ENCODE data around the gene KLHL7. TPM values are rescaled to one million over a fixed set of nuclear protein-coding genes. Genes with fewer than 3 reads are reported as not detected.

Gene KLHL7
- total and polyA plus RNA-seq, 8 donors, result 5.4 to 13.4 (median 9.1) TPM

DNA sequence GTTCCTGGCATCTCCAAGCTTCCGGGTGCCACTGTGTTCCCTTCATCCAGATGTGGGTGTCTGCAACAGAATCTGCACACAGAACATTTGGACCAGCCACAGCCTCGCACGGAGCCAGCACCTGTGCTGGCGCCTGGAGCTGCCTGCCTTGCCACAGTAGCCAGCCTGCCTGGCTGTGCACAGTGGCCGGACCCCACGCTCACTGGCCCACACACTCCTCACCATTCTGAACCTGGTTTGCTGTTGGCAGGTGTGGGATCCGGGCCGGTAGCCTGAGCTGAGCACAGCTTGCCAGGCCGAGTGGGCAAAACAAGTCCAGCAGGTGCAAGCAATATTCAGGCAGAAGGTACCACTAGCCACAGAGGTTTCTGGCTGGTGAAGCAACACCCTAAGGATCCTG is 7.6 kb upstream of the KLHL7 start:
- ATAC-seq (no peak), FAIRE-seq (no peak), DNase-seq (no peak)
- Histone ChIP-seq H3K36me3 (no peaks in the 10 kb centered on the region), H3K4me1 (no peaks in the 10 kb centered on the region), H3K27me3 (no peaks in the 10 kb centered on the region), H3K9me3 (no peaks in the 10 kb centered on the region), H3K4me3 (no peak overlapping the region), H3K27ac (no peak overlapping the region)
- 88 to 92% methylated on average over 9 of the region's 9 CpGs for WGBS, 2 donors
- TF ChIP-seq, protein P1, sequence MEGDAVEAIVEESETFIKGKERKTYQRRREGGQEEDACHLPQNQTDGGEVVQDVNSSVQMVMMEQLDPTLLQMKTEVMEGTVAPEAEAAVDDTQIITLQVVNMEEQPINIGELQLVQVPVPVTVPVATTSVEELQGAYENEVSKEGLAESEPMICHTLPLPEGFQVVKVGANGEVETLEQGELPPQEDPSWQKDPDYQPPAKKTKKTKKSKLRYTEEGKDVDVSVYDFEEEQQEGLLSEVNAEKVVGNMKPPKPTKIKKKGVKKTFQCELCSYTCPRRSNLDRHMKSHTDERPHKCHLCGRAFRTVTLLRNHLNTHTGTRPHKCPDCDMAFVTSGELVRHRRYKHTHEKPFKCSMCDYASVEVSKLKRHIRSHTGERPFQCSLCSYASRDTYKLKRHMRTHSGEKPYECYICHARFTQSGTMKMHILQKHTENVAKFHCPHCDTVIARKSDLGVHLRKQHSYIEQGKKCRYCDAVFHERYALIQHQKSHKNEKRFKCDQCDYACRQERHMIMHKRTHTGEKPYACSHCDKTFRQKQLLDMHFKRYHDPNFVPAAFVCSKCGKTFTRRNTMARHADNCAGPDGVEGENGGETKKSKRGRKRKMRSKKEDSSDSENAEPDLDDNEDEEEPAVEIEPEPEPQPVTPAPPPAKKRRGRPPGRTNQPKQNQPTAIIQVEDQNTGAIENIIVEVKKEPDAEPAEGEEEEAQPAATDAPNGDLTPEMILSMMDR (IDR thresholded peaks at IDR 0.05), result no peak
- intact Hi-C loops (cut with DNase I), result no loop called here

DNA sequence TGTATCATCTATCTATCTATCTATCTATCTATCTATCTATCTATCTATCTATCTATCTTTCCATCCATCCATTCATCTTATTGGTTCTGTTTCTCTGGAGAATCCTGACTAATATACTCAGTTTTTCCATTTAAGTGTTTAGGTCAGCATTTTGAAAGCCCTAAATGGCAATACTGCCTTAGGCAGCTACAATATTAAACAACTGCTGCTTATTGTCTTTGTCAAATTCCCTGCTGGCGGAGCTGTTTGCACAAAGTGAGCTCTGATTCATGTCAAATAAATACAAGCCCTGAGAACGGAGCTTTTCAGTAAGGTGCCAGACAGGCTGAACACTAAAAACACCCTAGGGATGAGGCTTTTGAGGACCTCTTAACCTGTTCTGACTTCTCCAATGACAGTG is 7.1 kb upstream of the KLHL7 start:
- 66 to 79% methylated on average over 2 of the region's 2 CpGs for WGBS, 2 donors
- FAIRE-seq (no peak), ATAC-seq (no peak), DNase-seq (no peak)
- Histone ChIP-seq H3K4me1 (no peaks in the 10 kb centered on the region), H3K27ac (no peak overlapping the region), H3K27me3 (no peaks in the 10 kb centered on the region), H3K9me3 (no peaks in the 10 kb centered on the region), H3K4me3 (no peak overlapping the region), H3K36me3 (no peaks in the 10 kb centered on the region)
- TF ChIP-seq, protein P1 (IDR thresholded peaks at IDR 0.05), result no peak
- intact Hi-C loops (cut with DNase I), result no loop called here

DNA sequence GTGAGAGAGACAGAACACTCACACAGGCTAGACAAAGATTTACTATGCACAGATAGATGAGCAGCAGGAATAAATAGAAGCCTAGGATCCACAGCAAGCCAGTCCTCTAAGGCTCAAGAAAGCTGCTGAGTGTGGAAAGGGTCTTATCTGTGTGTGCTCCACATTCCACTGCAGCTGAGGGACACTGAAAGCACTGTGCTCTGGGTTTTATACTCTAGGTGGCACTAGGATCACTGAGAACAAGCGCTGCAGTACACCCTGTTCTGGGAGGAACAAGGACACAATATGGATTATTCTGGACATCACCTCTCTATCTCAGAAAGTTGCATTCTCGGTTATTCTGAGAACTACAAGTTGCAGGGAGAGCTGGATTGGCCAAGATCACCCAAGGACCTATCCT is 4.9 kb upstream of the KLHL7 start:
- no peak overlapping the region for H3K4me3 ChIP-seq

DNA sequence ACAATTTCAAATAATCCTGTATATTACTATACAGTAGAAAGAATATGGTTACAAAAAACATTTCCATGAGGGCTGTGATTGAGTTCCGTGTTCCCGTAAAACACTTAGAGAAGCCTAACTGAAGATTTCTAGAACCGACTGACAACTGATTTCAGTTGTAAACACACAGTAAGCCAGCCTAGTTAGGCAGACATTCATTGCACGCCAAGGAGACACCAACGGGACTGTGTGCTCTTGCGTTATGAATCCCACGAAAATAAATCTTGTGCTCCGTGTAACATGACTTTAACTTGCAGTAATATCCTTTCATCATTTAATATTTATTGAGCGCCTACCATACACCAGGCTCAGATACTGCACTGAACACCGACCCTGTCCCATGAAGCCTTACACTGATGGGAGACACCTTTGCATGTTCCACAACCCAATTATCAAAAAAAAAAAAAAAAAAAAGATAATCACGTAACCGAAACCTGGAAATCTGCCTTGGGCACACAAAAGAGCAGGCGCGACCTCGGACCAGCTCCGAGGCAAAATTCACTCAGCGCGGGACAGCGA is 420 bp upstream of the KLHL7 start:
- intact Hi-C loops (cut with DNase I), result no loop called here
- H3K4me3 ChIP-seq, result peak overlapping the region; percentile 67 to 97 (median 80)
- DNase-seq (no peak), FAIRE-seq (no peak), ATAC-seq (peak in 3 of 4 donors; percentile 3 to 19 (median 6))
- H3K27me3 ChIP-seq, result no peaks in the 10 kb centered on the region
- peak overlapping the region; percentile 88 to 95 (median 91) for H3K27ac ChIP-seq
- no peaks in the 10 kb centered on the region for H3K9me3 ChIP-seq
- no peaks in the 10 kb centered on the region for H3K36me3 ChIP-seq
- H3K4me1 ChIP-seq, result peaks cover 5 to 16% (median 5%) of the 10 kb centered on the region in 3 donors
- WGBS, 2 donors, result 1% methylated on average over 19 of the region's 19 CpGs
- TF ChIP-seq, protein P1 (IDR thresholded peaks at IDR 0.05), result no peak

More for the DNA sequence above, 4.9 kb upstream of the KLHL7 start:
- ATAC-seq (no peak), DNase-seq (no peak), FAIRE-seq (no peak)
- TF ChIP-seq, protein P1 (IDR thresholded peaks at IDR 0.05), result no peak
- 19 to 21% methylated on average over 2 of the region's 2 CpGs for WGBS, 2 donors
- intact Hi-C loops (cut with DNase I), result no loop called here
- H3K9me3 ChIP-seq, result no peaks in the 10 kb centered on the region
- H3K36me3 ChIP-seq, result no peaks in the 10 kb centered on the region
- H3K4me1 ChIP-seq, result no peaks in the 10 kb centered on the region
- no peak overlapping the region for H3K27ac ChIP-seq
- H3K27me3 ChIP-seq, result no peaks in the 10 kb centered on the region

DNA sequence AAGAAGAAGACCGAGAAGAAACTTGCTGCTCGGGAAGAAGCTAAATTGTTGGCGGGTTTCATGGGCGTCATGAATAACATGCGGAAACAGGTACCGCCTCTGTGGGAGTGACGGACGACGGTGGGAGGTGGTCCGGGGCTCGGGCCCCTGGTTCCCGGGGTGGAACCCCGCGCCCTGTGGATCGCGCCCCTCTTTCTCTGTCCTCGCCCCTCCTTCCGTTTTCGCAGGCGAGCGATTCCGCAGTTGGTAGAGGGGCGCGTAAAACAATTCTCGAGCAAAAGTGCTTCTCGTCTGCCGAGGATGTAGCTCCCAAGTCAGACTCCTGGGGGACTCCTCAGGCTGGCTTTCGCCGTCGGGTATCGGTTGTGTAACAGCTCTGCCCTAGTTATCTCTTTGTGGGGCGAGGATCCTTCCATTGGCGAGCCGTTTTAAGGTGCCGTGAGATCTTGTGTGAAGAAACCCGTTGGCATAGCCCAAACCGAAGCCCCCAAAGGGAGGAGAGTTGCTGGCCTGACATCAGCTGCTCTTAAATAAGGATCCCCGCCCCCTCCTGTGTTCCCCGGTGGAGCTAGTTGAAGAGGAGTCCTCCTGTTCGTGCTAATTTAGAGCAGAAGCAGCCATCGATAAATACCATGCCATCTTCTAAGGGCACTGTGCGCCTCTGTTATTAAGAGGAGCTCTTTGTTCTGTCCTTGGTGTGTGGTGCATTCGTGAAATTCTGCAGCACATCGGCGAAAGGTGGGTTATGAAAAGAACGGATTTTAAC is 655 bp downstream of the KLHL7 start:
- peak; percentile 26 to 67 (median 40) for DNase-seq
- Histone ChIP-seq H3K27me3 (no peaks in the 10 kb centered on the region), H3K36me3 (no peaks in the 10 kb centered on the region), H3K27ac (peak overlapping the region; percentile 88 to 95 (median 91)), H3K4me1 (peaks cover 5 to 16% (median 5%) of the 10 kb centered on the region in 3 donors), H3K9me3 (no peaks in the 10 kb centered on the region), H3K4me3 (peak overlapping the region; percentile 67 to 97 (median 80))
- peak; percentile 47 to 72 (median 58) for ATAC-seq
- intact Hi-C loops (cut with DNase I), result no loop called here
- TF ChIP-seq, protein P1 (IDR thresholded peaks at IDR 0.05), result no peak
- no peak for FAIRE-seq
- WGBS, 2 donors, result 0 to 1% methylated on average over 43 to 46 of the region's 46 CpGs
